ENCODE data around the gene OTX1. TPM values are rescaled to one million over a fixed set of nuclear protein-coding genes. Genes with fewer than 3 reads are reported as not detected.

OTX1 gene
- polyA plus RNA-seq, 1 donor from 2014 or later, result not detected

GRCh38 chr2:63052411-63053080 is 1.9 kb downstream of the OTX1 start:
- Histone ChIP-seq H3K9me2 (ENCODE audit: insufficient read depth, low read length) (no peaks in the 10 kb centered on the region), H3K4me3 (ENCODE audit: low read length) (no peak overlapping the region), H3K9me3 (ENCODE audit: low read length) (peaks cover 14% of the 10 kb centered on the region), H3K79me2 (replicated peaks; ENCODE audit: insufficient read depth, low read length) (no peaks in the 10 kb centered on the region), H3K27ac (ENCODE audit: low read length) (no peak overlapping the region), H2AFZ (ENCODE audit: low read depth, low read length) (no peak overlapping the region), H3K9ac (ENCODE audit: low read length) (no peak overlapping the region), H4K20me1 (ENCODE audit: insufficient read depth) (no peaks in the 10 kb centered on the region), H3K4me2 (ENCODE audit: low read length) (no peak overlapping the region), H3K36me3 (ENCODE audit: insufficient read depth, low read length) (no peaks in the 10 kb centered on the region), H3F3A (ENCODE audit: insufficient read depth, low read length, poor library complexity, severe bottlenecking) (no peaks in the 10 kb centered on the region), H3K27me3 (ENCODE audit: insufficient read depth, low read depth, low read length) (peaks cover 99% of the 10 kb centered on the region)
- TF ChIP-seq MXI1 (conservative IDR thresholded peaks at IDR 0.05; ENCODE audit: poor library complexity, severe bottlenecking) (no peak), REST (IDR thresholded peaks at IDR 0.05; ENCODE audit: borderline replicate concordance) (no peak), RAD21 (conservative IDR thresholded peaks at IDR 0.05) (no peak), POLR2AphosphoS5 (IDR thresholded peaks at IDR 0.05) (no peak), CTCF (IDR thresholded peaks at IDR 0.05; ENCODE audit: poor library complexity, severe bottlenecking) (no peak), SMC3 (conservative IDR thresholded peaks at IDR 0.05; ENCODE audit: poor library complexity) (no peak), EZH2 (IDR thresholded peaks at IDR 0.05; ENCODE audit: borderline replicate concordance, insufficient read depth, low read length, poor library complexity, severe bottlenecking) (no peak), TAF1 (IDR thresholded peaks at IDR 0.05; ENCODE audit: low read depth) (no peak), EP300 (conservative IDR thresholded peaks at IDR 0.05; ENCODE audit: poor library complexity, severe bottlenecking) (no peak)

GRCh38 chr2:63053081-63053888 is 2.7 kb downstream of the OTX1 start:
- no peaks in the 10 kb centered on the region for H3K36me3 ChIP-seq (ENCODE audit: insufficient read depth, low read length)
- no peak overlapping the region for H2AFZ ChIP-seq (ENCODE audit: low read depth, low read length)
- H3K4me2 ChIP-seq (ENCODE audit: low read length), result no peak overlapping the region
- H3K9ac ChIP-seq (ENCODE audit: low read length), result no peak overlapping the region
- peaks cover 14% of the 10 kb centered on the region for H3K9me3 ChIP-seq (ENCODE audit: low read length)
- H3K4me3 ChIP-seq (ENCODE audit: low read length), result no peak overlapping the region
- no peaks in the 10 kb centered on the region for H3F3A ChIP-seq (ENCODE audit: insufficient read depth, low read length, poor library complexity, severe bottlenecking)
- H3K9me2 ChIP-seq (ENCODE audit: insufficient read depth, low read length), result no peaks in the 10 kb centered on the region
- H3K27me3 ChIP-seq (ENCODE audit: insufficient read depth, low read depth, low read length), result peaks cover 99% of the 10 kb centered on the region
- no peaks in the 10 kb centered on the region for H3K79me2 ChIP-seq (replicated peaks; ENCODE audit: insufficient read depth, low read length)
- no peak for TF ChIP-seq SMC3 (conservative IDR thresholded peaks at IDR 0.05; ENCODE audit: poor library complexity)
- TF ChIP-seq EP300 (conservative IDR thresholded peaks at IDR 0.05; ENCODE audit: poor library complexity, severe bottlenecking), result no peak
- no peak for TF ChIP-seq TAF1 (IDR thresholded peaks at IDR 0.05; ENCODE audit: low read depth)
- TF ChIP-seq POLR2AphosphoS5 (IDR thresholded peaks at IDR 0.05), result no peak
- no peak for TF ChIP-seq REST (IDR thresholded peaks at IDR 0.05; ENCODE audit: borderline replicate concordance)
- TF ChIP-seq RAD21 (conservative IDR thresholded peaks at IDR 0.05), result no peak
- TF ChIP-seq EZH2 (IDR thresholded peaks at IDR 0.05; ENCODE audit: borderline replicate concordance, insufficient read depth, low read length, poor library complexity, severe bottlenecking), result no peak
- no peak for TF ChIP-seq MXI1 (conservative IDR thresholded peaks at IDR 0.05; ENCODE audit: poor library complexity, severe bottlenecking)
- no peak overlapping the region for H3K27ac ChIP-seq (ENCODE audit: low read length)
- H4K20me1 ChIP-seq (ENCODE audit: insufficient read depth), result no peaks in the 10 kb centered on the region
